ENCODE measurements around the gene TIMP2. TPM values are rescaled to one million over a fixed set of nuclear protein-coding genes. Genes with fewer than 3 reads are reported as not detected.

Gene TIMP2
- total and polyA plus RNA-seq, 2 of the 4 experiments (the other 2 are of a cell fraction): 43.9 to 416 TPM

DNA sequence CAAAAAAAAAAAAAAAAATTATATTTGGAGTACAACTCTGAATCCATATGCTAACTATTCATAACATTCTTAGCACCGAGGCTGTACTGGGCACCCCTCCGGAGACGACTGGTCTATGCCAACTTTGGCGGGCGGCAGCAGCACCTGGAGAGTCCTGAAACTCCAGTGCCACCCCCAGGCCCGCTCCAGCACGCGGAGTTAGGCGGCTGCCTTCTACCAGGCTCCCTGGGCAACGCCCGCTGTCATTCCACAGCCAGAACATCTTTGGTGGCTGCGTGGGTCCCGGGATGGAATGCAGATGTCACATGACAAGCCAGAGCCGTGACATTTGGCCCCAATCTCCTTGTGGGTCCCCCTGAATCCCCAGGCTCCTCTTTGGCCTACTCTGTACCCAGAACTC lies 6.2 kb downstream of the TIMP2 start:
- peaks cover 43% of the 10 kb centered on the region for H3K4me1 ChIP-seq (ENCODE audit: control insufficient read depth, insufficient read depth, low read length)

More for the DNA sequence above, 6.2 kb downstream of the TIMP2 start:
- BruUV-seq (replicated peaks): no TSS peak
- H3K79me1 ChIP-seq (ENCODE audit: low read depth in 1 of 2, low read length in 2 of 2): peaks cover 0 to 83% of the 10 kb centered on the region in 2 experiments; a peak in 3 of 4 replicates
- ATAC-seq (ENCODE audit: low read depth): no peak
- H3K56ac ChIP-seq (ENCODE audit: extremely low read depth, insufficient read depth, low read length): no peak overlapping the region
- no peak overlapping the region for H2AK9ac ChIP-seq (replicated peaks; ENCODE audit: low read depth, low read length, poor library complexity)
- ChIA-PET POLR2A (ENCODE audit: unreplicated experiment) (no interaction called here), CTCF (no interaction called here)
- no peaks in the 10 kb centered on the region for H3K9me3 ChIP-seq (ENCODE audit: control insufficient read depth, insufficient read depth, low read length)
- H2BK5ac ChIP-seq (ENCODE audit: low read depth, low read length, poor library complexity, severe bottlenecking): no peak overlapping the region
- TF ChIP-seq NFE2L2 (IDR thresholded peaks at IDR 0.05; ENCODE audit: low read depth, low read length): no peak
- no peak for TF ChIP-seq BHLHE40 (IDR thresholded peaks at IDR 0.05; ENCODE audit: low read depth, low read length)
- TF ChIP-seq, protein P1, sequence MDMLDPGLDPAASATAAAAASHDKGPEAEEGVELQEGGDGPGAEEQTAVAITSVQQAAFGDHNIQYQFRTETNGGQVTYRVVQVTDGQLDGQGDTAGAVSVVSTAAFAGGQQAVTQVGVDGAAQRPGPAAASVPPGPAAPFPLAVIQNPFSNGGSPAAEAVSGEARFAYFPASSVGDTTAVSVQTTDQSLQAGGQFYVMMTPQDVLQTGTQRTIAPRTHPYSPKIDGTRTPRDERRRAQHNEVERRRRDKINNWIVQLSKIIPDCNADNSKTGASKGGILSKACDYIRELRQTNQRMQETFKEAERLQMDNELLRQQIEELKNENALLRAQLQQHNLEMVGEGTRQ (IDR thresholded peaks at IDR 0.05; ENCODE audit: low read depth, low read length): no peak
- TF ChIP-seq MXI1 (IDR thresholded peaks at IDR 0.05; ENCODE audit: borderline replicate concordance, low read depth, low read length): no peak
- TF ChIP-seq POLR2A (IDR thresholded peaks at IDR 0.05; ENCODE audit: low read depth, low read length): no peak
- no peak for TF ChIP-seq FOS (IDR thresholded peaks at IDR 0.05; ENCODE audit: low read depth, low read length)
- no peak for TF ChIP-seq SMC3 (IDR thresholded peaks at IDR 0.05; ENCODE audit: low read depth, low read length)
- no peak for TF ChIP-seq MAFK (IDR thresholded peaks at IDR 0.05; ENCODE audit: low read depth, low read length)
- TF ChIP-seq MAZ (IDR thresholded peaks at IDR 0.05; ENCODE audit: borderline replicate concordance, low read depth, low read length): no peak
- TF ChIP-seq, protein P2, sequence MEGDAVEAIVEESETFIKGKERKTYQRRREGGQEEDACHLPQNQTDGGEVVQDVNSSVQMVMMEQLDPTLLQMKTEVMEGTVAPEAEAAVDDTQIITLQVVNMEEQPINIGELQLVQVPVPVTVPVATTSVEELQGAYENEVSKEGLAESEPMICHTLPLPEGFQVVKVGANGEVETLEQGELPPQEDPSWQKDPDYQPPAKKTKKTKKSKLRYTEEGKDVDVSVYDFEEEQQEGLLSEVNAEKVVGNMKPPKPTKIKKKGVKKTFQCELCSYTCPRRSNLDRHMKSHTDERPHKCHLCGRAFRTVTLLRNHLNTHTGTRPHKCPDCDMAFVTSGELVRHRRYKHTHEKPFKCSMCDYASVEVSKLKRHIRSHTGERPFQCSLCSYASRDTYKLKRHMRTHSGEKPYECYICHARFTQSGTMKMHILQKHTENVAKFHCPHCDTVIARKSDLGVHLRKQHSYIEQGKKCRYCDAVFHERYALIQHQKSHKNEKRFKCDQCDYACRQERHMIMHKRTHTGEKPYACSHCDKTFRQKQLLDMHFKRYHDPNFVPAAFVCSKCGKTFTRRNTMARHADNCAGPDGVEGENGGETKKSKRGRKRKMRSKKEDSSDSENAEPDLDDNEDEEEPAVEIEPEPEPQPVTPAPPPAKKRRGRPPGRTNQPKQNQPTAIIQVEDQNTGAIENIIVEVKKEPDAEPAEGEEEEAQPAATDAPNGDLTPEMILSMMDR (conservative IDR thresholded peaks at IDR 0.05; ENCODE audit: low read depth, low read length): no peak
- TF ChIP-seq RFX5 (IDR thresholded peaks at IDR 0.05; ENCODE audit: low read depth, low read length): no peak
- TF ChIP-seq CEBPB (IDR thresholded peaks at IDR 0.05; ENCODE audit: low read depth, low read length): no peak
- peaks cover 91% of the 10 kb centered on the region for H4K20me1 ChIP-seq (ENCODE audit: insufficient read depth, low read length)
- no peak overlapping the region for H4K8ac ChIP-seq (ENCODE audit: low read depth in 2 of 2, low read length in 2 of 2)
- 73% methylated on average over 10 of the region's 14 CpGs; no CpG with 5 or more reads in 1 of the 2 experiments for WGBS, 2 experiments (ENCODE audit: extremely low coverage in 2 of 2, insufficient read length in 1 of 2)
- no peaks in the 10 kb centered on the region for H3K27me3 ChIP-seq (ENCODE audit: control insufficient read depth, insufficient read depth, low read length)
- H3K23ac ChIP-seq (ENCODE audit: low read depth, low read length): no peak overlapping the region
- no peak for DNase-seq
- H3K9me1 ChIP-seq (ENCODE audit: insufficient read depth, low read length): peaks cover 46% of the 10 kb centered on the region
- no peak overlapping the region for H4K5ac ChIP-seq (ENCODE audit: low read depth, low read length)
- dilution Hi-C loops (cut with HindIII; ENCODE audit: low sequenced_read_pairs, unreplicated experiment): no loop called here
- no peak overlapping the region for H3K4me2 ChIP-seq (ENCODE audit: low read depth, low read length)
- H3K36me3 ChIP-seq (ENCODE audit: control insufficient read depth, insufficient read depth, low read length): peaks cover 11% of the 10 kb centered on the region
- H2AFZ ChIP-seq (replicated peaks; ENCODE audit: low read length, poor library complexity): peak overlapping the region; percentile 43
- H2AK5ac ChIP-seq (ENCODE audit: low read depth, low read length): no peak overlapping the region
- H3K14ac ChIP-seq (replicated peaks; ENCODE audit: low read depth, low read length): no peak overlapping the region
- H3K4ac ChIP-seq (ENCODE audit: low read depth, low read length): no peak overlapping the region
- no peak overlapping the region for H2BK15ac ChIP-seq (ENCODE audit: low read depth, low read length)
- no peak overlapping the region for H3K18ac ChIP-seq (ENCODE audit: low read depth, low read length)
- no peak overlapping the region for H3K4me3 ChIP-seq (ENCODE audit: insufficient read depth, low read depth, low read length)
- H2BK120ac ChIP-seq (ENCODE audit: low read depth, low read length): no peak overlapping the region
- H3K9ac ChIP-seq (ENCODE audit: low read depth, low read length): no peak overlapping the region
- no peak overlapping the region for H2BK20ac ChIP-seq (ENCODE audit: low read depth, low read length)
- H4K91ac ChIP-seq (ENCODE audit: insufficient read depth, low read depth, low read length): no peak overlapping the region
- H3K27ac ChIP-seq (ENCODE audit: insufficient read depth, low read length): no peak overlapping the region
- intact Hi-C loops (cut with micrococcal nuclease): no loop called here
- in situ Hi-C loops (cut with MboI; ENCODE audit: low sequenced_read_pairs): no loop called here
